ENCODE results near the gene LPIN3.

LPIN3 gene

GRCh38 chr20:41366546-41367392 lies 26.1 kb downstream of the LPIN3 start, which contains the start of gene EMILIN3:
Gene EMILIN3, minus strand, starts transcription at chr20:41366818. Its CDS starts 184 bp downstream, at chr20:41366634.
- DNase-seq, result no peak

DNA sequence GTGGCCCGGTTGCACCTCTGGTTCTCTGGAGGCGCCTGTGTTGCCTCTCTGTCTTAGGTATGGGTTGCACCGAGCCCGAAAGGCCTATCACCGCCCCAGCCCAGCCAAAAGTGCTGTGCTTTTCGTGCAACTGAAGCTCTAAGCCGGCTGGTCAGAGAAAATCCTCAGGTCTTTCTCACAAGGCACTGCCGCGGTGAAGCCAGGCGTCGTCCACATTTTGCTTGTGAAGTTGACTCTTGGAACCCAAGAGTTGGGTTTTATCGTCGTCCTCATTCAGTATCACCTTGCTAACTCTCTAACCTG lies 26.7 kb downstream of the LPIN3 start:
- DNase-seq, result no peak

DNA sequence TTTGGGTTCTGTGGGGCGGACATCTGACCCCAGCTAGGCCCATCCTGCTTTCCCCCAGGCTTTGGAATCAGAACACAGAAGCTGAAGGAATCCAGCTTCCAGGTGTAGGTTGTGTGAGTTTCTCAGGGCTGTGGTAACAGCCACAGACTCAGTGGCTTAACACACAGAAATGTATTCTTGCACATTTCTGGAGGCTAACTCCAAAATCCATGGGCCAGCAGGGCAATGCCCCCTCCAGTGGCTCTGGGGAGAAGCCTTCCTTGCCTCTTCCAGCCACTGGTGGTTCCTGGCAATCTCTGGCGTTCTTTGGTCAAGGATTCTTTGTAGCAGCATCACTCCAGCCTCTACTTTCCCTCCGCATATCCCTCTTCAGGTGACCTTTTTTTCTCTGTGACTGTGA lies 27.3 kb downstream of the LPIN3 start:
- DNase-seq, result no peak

DNA sequence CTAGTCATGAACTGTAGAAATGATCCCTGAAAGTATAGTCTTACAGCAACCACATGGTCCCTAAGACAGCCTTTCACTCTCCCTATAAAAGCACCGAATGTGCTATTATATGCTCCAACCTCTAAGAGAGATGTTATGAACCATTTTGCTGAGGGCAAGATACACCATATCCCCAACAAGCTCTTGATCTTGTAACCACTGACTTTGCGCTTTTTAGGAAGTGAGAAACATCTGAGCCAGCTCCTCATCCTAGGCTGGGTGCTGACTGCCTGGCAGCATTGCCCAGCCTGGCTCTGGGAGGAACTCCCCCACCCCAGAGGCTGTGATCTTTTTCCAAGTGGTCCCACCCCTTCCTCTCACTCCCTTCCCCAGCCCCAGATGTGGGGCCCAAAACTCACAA lies 29.1 kb downstream of the LPIN3 start:
- DNase-seq, result no peak

- no peak for DNase-seq
Measured at GRCh38 chr20:41370176-41370575, 29.6 kb downstream of the LPIN3 start.

DNA sequence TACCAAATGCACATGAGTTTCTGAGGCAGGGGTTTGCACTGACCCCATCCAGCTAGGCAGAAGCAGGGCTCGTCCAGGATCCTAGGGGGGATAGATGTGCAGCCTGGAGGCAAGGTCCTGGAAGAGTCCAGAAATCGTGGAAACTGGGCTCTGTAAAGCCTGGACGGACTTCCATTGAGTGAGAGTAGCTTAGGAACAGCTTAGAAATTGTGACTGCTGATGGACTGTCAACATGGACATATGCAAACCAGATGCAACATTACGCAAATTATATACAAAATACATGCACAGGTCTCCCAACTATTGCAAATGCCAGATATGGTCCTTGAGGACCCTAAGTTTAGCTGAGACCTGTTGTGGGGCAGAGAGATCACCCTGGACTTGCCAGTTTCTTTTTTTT lies 30.8 kb downstream of the LPIN3 start:
- DNase-seq, result no peak

GRCh38 chr20:41373251-41373783 lies 32.7 kb downstream of the LPIN3 start:
- DNase-seq, result no peak

DNA sequence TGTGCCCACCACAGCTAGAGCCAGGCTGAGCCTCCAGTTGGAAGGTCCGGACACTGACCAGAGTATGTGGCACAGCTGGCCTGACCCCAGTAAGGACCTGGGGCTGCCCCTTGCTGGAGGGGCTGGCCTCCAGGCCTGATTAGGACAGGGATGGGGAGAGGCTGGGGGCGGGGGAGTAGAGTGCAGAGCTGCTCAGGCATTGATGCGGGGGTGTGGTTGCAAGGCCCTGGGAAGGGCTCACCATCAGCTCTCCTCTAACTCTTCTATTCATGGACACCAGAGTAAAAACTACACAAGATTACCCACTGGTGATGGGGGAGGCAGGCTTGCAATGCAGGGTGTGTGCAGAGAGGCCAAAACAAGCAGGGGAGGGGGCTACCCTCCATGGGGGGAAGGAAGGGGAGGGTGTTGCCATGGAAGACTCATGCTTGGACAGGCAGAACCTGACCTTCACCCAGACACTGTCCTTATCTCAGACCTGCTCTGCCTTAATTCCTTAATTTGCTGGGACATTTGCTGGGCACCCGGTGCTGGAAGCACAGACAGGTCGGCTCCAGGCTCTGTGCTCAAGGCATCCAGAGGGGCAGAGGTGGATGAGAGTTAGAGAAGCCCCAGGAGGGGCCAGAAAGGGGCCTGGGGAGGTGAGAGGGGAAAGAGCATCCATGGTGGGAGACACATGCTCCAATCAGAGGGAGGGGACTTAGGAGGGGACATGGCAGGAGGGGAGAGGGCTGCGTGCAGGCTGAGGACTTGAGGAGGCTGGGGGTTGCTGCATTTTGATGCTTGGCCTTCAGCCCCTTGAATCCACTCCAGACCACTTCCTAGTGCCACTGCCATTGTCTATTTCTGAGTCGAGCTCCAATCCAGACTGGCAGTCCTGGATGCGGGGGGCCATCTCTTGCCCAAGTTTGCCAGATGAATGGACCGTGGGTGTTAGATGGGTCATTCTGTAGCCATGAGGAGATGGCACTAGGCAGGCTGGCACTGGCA lies 33.6 kb downstream of the LPIN3 start:
- DNase-seq, result no peak

DNA sequence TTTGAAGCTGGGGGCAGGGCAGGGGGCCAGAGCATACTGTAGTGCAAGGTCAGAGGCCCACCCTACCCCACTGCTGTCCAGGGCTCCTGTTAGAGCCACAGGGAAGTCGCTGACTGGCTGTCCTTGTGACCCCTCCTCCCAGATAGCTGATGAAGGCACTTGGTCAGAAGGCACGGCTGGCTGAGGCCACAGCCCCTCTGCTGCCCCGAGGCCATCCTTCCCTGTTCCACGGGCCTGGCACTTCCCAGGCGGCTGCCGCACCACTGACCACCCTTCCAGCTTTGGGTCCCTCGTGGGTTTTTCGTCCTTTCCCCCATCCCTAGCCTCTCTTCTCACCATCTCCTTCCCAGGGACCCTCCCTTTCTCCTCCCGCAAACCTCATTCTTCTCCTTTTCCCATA lies 35.2 kb downstream of the LPIN3 start:
- DNase-seq, result no peak

GRCh38 chr20:41376349-41376748 lies 35.7 kb downstream of the LPIN3 start:
- no peak for DNase-seq

- no peak for DNase-seq
Measured at GRCh38 chr20:41377275-41377674, 36.7 kb downstream of the LPIN3 start.

GRCh38 chr20:41379551-41379950 lies 38.9 kb downstream of the LPIN3 start:
- no peak for DNase-seq

GRCh38 chr20:41380551-41381193 lies 40.1 kb downstream of the LPIN3 start:
- DNase-seq, result peak in 4 of 51 donors; percentile 24 to 52 (median 32)

- DNase-seq, result no peak
Measured at GRCh38 chr20:41382791-41383305, 42.2 kb downstream of the LPIN3 start.

- no peak for DNase-seq
Measured at GRCh38 chr20:41386502-41387427, 46.1 kb downstream of the LPIN3 start.

- DNase-seq, result no peak
Measured at GRCh38 chr20:41387444-41387851, 46.8 kb downstream of the LPIN3 start.

DNA sequence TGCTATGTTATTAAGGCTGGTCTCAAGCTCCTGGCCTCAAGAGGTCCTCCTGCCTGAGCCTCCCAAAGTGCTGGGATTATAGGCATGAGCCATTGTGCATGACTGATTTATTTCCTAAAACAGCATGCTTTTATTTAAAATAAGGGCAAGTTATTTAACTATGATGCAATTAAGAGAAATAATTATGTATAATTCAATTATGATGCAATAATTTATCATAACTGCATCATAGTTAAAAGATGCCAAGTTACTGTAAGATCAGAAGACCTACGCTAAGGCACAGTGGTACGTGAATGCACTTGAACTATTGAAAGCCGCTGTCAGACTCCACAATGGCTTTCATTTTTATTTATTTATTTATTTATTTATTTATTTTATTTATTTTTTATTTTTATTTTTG lies 50.3 kb downstream of the LPIN3 start:
- DNase-seq, result no peak

DNA sequence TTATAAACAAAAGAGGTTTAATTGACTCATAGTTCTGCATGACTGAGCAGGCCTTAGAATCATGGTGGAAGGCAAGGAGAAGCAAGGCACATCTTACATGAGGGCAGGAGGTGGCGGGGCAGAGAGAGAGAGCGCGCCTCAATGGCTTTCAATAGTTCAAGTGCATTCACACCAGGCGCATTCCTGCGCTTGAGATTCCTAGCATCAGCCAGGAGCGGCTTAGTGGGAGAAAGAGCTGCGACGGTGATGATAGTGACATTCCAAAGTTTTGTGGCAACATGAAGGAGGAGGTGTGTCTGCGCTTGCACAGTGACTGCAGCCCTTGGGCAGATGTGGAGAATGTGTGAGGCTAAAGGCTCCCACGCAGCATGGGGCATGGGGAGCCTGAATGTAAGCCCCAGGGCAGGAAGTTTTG lies 51.0 kb downstream of the LPIN3 start:
- DNase-seq, result no peak

GRCh38 chr20:41392295-41392694 lies 51.7 kb downstream of the LPIN3 start:
- DNase-seq, result no peak

Measured in hypothalamus (tissue), 51 donors.